Choroid plexus epithelial cell (primary cell): Measurements from ENCODE around the gene PEX7.
A peak's percentile ranks its signal among the peaks of the same experiment; 100 is the strongest.

ENCODE experiments used
- DNase-seq: peaks from one replicate; pipeline ENCODE4 v3.0.0-alpha.2; 2010; ENCODE audit warnings: low read depth
- H3K4me3 ChIP-seq: 2 replicates; pipeline ENCODE4 v1.5.1; 2011; ENCODE audit warnings: low read depth, mild to moderate bottlenecking, control low read depth, low read length, moderate library complexity
- CTCF ChIP-seq: conservative IDR thresholded peaks from 2 replicates; pipeline ENCODE4 v1.5.1; 2011; ENCODE audit warnings: low read depth, mild to moderate bottlenecking, control low read depth, inconsistent platforms, low read length, moderate library complexity

PEX7 gene

GRCh38 chr6:136822376-136823127 is at the start of gene PEX7:
PEX7 (plus strand) TSS chr6:136822592; CDS start chr6:136822666, 74 bp downstream.
- peak within 1 kb of the TSS; percentile 82 for H3K4me3 ChIP-seq
- TF ChIP-seq CTCF, result peak; percentile 81
- DNase-seq, result peak; percentile 96

- no peak for TF ChIP-seq CTCF
- H3K4me3 ChIP-seq, result no peak overlapping the region
- peak; percentile 37 for DNase-seq
Observed at GRCh38 chr6:136772685-136773472, 49.5 kb upstream of the PEX7 start.

GRCh38 chr6:136773473-136773796 is 49.0 kb upstream of the PEX7 start:
- H3K4me3 ChIP-seq, result no peak overlapping the region
- no peak for DNase-seq
- no peak for TF ChIP-seq CTCF

- H3K4me3 ChIP-seq, result no peak overlapping the region
- TF ChIP-seq CTCF, result no peak
- peak; percentile 83 for DNase-seq
Observed at GRCh38 chr6:136774228-136775041, 48.0 kb upstream of the PEX7 start.

- TF ChIP-seq CTCF, result no peak
- DNase-seq, result no peak
- H3K4me3 ChIP-seq, result no peak overlapping the region
Observed at GRCh38 chr6:136775081-136775480, 47.3 kb upstream of the PEX7 start.

GRCh38 chr6:136775548-136775947 is 46.8 kb upstream of the PEX7 start:
- no peak for TF ChIP-seq CTCF
- no peak overlapping the region for H3K4me3 ChIP-seq
- DNase-seq, result peak; percentile 49
